HL-60/S4 (cell line): ENCODE results near the gene EXTL1.

Experiments used
- in situ Hi-C: fragments of 300-500 bp; cut with MboI; formaldehyde crosslinking; loops from 2 replicates; pipeline ENCODE4 v1.14.3; 2022; ENCODE audit warnings: low sequenced_read_pairs

Gene EXTL1

GRCh38 chr1:26023009-26023408, 1.4 kb downstream of the EXTL1 start:
- in situ Hi-C loops, result no loop called here

- in situ Hi-C loops, result no loop called here
Measured at GRCh38 chr1:26023826-26024225, 2.3 kb downstream of the EXTL1 start.

- in situ Hi-C loops, result no loop called here
Measured at GRCh38 chr1:26025060-26025459, 3.5 kb downstream of the EXTL1 start.

GRCh38 chr1:26025517-26025916, 3.9 kb downstream of the EXTL1 start:
- in situ Hi-C loops, result no loop called here

GRCh38 chr1:26027716-26028489, 6.3 kb downstream of the EXTL1 start:
- in situ Hi-C loops, result no loop called here

GRCh38 chr1:26028490-26028980, 7.0 kb downstream of the EXTL1 start:
- in situ Hi-C loops, result no loop called here

- in situ Hi-C loops, result no loop called here
Measured at GRCh38 chr1:26029054-26029863, 7.7 kb downstream of the EXTL1 start.

GRCh38 chr1:26029864-26030481, 8.4 kb downstream of the EXTL1 start:
- in situ Hi-C loops, result no loop called here

- in situ Hi-C loops, result no loop called here
Measured at GRCh38 chr1:26031196-26031595, 9.6 kb downstream of the EXTL1 start.

GRCh38 chr1:26031611-26032220, 10.1 kb downstream of the EXTL1 start:
- in situ Hi-C loops, result no loop called here

- in situ Hi-C loops, result no loop called here
Measured at GRCh38 chr1:26032656-26033357, 11.2 kb downstream of the EXTL1 start.

GRCh38 chr1:26034504-26035202, 13.1 kb downstream of the EXTL1 start:
- in situ Hi-C loops, result no loop called here

GRCh38 chr1:26035203-26035958, 13.8 kb downstream of the EXTL1 start:
- in situ Hi-C loops, result no loop called here

GRCh38 chr1:26035959-26036755, 14.6 kb downstream of the EXTL1 start:
- in situ Hi-C loops, result no loop called here

GRCh38 chr1:26036756-26037281, 15.2 kb downstream of the EXTL1 start:
- in situ Hi-C loops, result no loop called here

GRCh38 chr1:26037904-26038303, 16.3 kb downstream of the EXTL1 start:
- in situ Hi-C loops, result no loop called here

GRCh38 chr1:26038477-26038876, 16.9 kb downstream of the EXTL1 start:
- in situ Hi-C loops, result no loop called here

- in situ Hi-C loops, result no loop called here
Measured at GRCh38 chr1:26038904-26039303, 17.3 kb downstream of the EXTL1 start.
